Glutamatergic neuron (in vitro differentiated cells): ENCODE measurements around the gene SPRY1. TPM values are rescaled to one million over a fixed set of nuclear protein-coding genes. Genes with fewer than 3 reads are reported as not detected.

Source experiments
- DNase-seq: peaks from one replicate; pipeline ENCODE4 v3.0.0; 2022
- H3K27ac Mint-ChIP-seq: one replicate; pipeline ENCODE4 v1.8.0; 2020; ENCODE audit warnings: mild to moderate bottlenecking, mixed read lengths, inconsistent platforms; ENCODE audit not compliant: unreplicated experiment
- H3K27me3 Mint-ChIP-seq: one replicate; pipeline ENCODE4 v1.8.0; 2020; ENCODE audit warnings: mild to moderate bottlenecking, moderate library complexity, mixed read lengths, inconsistent platforms; ENCODE audit not compliant: unreplicated experiment
- H3K36me3 Mint-ChIP-seq: one replicate; pipeline ENCODE4 v1.8.0; 2020; ENCODE audit warnings: mild to moderate bottlenecking, mixed read lengths, inconsistent platforms; ENCODE audit not compliant: unreplicated experiment
- H3K4me1 Mint-ChIP-seq: one replicate; pipeline ENCODE4 v1.8.0; 2020; ENCODE audit warnings: mild to moderate bottlenecking, low read depth, mixed read lengths, inconsistent platforms; ENCODE audit not compliant: unreplicated experiment
- H3K4me3 Mint-ChIP-seq: one replicate; pipeline ENCODE4 v1.8.0; 2020; ENCODE audit warnings: mild to moderate bottlenecking, mixed read lengths, inconsistent platforms; ENCODE audit not compliant: unreplicated experiment
- H3K9me3 Mint-ChIP-seq: one replicate; pipeline ENCODE4 v1.8.0; 2020; ENCODE audit warnings: mild to moderate bottlenecking, moderate library complexity, mixed read lengths, inconsistent platforms; ENCODE audit not compliant: unreplicated experiment
- CTCF ChIP-seq: fragments of 200-600 bp; sonication (generic); IDR thresholded peaks from one replicate; pipeline ENCODE4 v1.5.0; 2021; ENCODE audit not compliant: partially characterized antibody, unreplicated experiment
- total RNA-seq: library from RNA; stranded (reverse); fragmentation: NEBNext Ultra II Directional; extraction: Animal tissue kit (Norgen Biotek cat#: 25700); gene quantifications from one replicate; pipeline ENCODE4 v1.2.1, GENCODE V29; 2021; ENCODE audit not compliant: unreplicated experiment

SPRY1 gene
- total RNA-seq, 1 donor from 2014 or later: 17.2 TPM

GRCh38 chr4:123405267-123405865, 8.8 kb downstream of the SPRY1 start:
- no peak for TF ChIP-seq CTCF
- peaks cover 7% of the 10 kb centered on the region for H3K9me3 Mint-ChIP-seq
- peak overlapping the region; percentile 56 for H3K4me3 Mint-ChIP-seq
- no peak for DNase-seq
- peaks cover 32% of the 10 kb centered on the region for H3K4me1 Mint-ChIP-seq
- H3K27ac Mint-ChIP-seq: peak overlapping the region; percentile 86
- H3K27me3 Mint-ChIP-seq: peaks cover 4% of the 10 kb centered on the region
- no peaks in the 10 kb centered on the region for H3K36me3 Mint-ChIP-seq

DNA sequence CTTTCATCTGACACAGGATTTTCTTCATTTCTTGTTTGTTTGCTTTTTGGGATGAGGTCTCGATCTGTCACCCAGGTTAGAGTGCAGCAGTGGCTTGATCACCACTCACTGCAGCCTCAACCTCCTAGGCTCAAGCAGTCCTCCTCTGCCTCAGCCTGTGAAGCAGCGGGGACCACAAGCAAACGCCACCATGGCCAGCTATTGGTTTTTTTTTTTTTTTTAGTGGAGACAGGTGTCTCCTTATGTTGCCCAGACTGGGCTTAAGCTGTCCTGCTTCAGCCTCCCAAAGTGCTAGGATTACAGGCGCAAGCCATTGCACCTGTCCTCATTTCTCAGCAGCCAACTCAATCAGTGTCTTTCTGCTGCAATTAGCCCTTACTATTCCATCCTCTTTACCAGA, 10.3 kb downstream of the SPRY1 start:
- no peaks in the 10 kb centered on the region for H3K36me3 Mint-ChIP-seq
- H3K4me1 Mint-ChIP-seq: peaks cover 26% of the 10 kb centered on the region
- peak overlapping the region; percentile 92 for H3K27ac Mint-ChIP-seq
- H3K4me3 Mint-ChIP-seq: peak overlapping the region; percentile 19
- H3K9me3 Mint-ChIP-seq: peaks cover 7% of the 10 kb centered on the region
- no peak for TF ChIP-seq CTCF
- peak; percentile 23 for DNase-seq
- peaks cover 4% of the 10 kb centered on the region for H3K27me3 Mint-ChIP-seq

DNA sequence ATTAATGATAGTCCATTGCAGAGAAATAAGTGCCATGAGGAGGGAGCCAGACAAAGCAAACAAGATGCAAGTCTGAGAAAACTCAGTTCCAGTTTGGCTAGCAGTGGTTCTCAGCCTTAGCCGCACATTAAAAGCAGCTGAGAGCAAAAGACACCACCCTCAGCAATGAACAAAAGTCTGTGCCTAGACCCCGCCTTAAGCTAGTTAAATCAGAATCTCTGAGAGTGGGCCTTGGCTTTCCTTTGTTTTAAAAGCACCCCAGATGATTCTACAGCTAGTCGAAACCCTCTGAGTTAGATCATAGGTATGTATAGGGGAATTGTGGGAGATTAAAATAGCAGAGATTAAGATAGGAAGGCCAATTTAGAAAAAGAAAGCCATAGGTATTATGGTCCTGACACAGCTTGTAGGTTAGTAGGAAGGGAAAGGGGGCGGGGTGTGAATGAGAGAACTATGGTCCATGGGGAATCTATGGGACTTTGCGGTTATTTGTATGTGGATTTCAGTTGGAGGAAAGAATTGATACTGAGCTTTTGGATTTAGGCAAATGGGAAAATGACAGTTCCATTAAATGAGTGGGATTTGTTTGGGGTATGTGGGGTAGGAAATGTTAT, 12.0 kb downstream of the SPRY1 start:
- Mint-ChIP-seq H3K27me3 (peaks cover 4% of the 10 kb centered on the region), H3K36me3 (no peaks in the 10 kb centered on the region), H3K4me3 (no peak overlapping the region), H3K9me3 (peaks cover 6% of the 10 kb centered on the region), H3K27ac (peak overlapping the region; percentile 70), H3K4me1 (peaks cover 20% of the 10 kb centered on the region)
- DNase-seq: no peak
- no peak for TF ChIP-seq CTCF

DNA sequence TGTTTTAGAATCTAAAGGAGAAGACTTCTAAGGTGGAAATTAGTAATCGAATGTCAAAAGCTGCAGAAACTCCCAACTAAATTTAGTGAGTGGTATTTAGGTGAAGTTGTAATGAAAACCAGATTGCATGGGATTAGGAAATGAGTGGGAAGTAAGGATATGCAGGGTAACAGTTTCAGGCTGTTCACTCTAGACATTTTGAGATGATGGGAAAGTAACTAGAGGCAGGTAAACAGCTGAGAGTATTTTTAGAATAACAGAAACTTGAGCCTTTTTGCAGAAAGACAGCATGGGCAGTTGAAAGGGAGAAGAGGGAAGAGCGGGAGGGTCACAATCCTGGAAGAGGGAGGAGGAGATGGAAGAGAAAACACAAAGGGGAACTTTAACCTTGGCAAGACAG, 12.7 kb downstream of the SPRY1 start:
- no peak for DNase-seq
- Mint-ChIP-seq H3K27ac (no peak overlapping the region), H3K4me3 (no peak overlapping the region), H3K27me3 (peaks cover 4% of the 10 kb centered on the region), H3K4me1 (peaks cover 15% of the 10 kb centered on the region), H3K9me3 (peaks cover 6% of the 10 kb centered on the region), H3K36me3 (no peaks in the 10 kb centered on the region)
- TF ChIP-seq CTCF: no peak

- no peak for TF ChIP-seq CTCF
- Mint-ChIP-seq H3K9me3 (peaks cover 6% of the 10 kb centered on the region), H3K4me1 (peaks cover 8% of the 10 kb centered on the region), H3K27ac (no peak overlapping the region), H3K27me3 (peaks cover 6% of the 10 kb centered on the region), H3K36me3 (no peaks in the 10 kb centered on the region), H3K4me3 (no peak overlapping the region)
- no peak for DNase-seq
Measured at GRCh38 chr4:123411514-123411913, 14.9 kb downstream of the SPRY1 start.
